Mesenteric fat pad (tissue), 1 donor: ENCODE results near the gene BRPF1. TPM values are rescaled to one million over a fixed set of nuclear protein-coding genes. Genes with fewer than 3 reads are reported as not detected.

Source experiments
- DNase-seq: peaks from one replicate; pipeline ENCODE4 v3.0.0-alpha.2; 2020; ENCODE audit warnings: low spot score
- total RNA-seq: library from RNA; stranded (reverse); fragmentation: NEBNext Ultra II Directional; extraction: Animal tissue kit (Norgen Biotek cat#: 25700); gene quantifications from one replicate; pipeline ENCODE4 v1.2.1, GENCODE V29; 2021
- donor health status: DM: yes; HTN: yes; CAD: no.

The BRPF1 gene
- total RNA-seq, 1 donor from 2014 or later = 18.7 TPM

- no peak for DNase-seq
Measured at GRCh38 chr3:9787714-9788113, 56.2 kb downstream of the BRPF1 start.

- no peak for DNase-seq
Measured at GRCh38 chr3:9791127-9791526, 59.6 kb downstream of the BRPF1 start.

DNA sequence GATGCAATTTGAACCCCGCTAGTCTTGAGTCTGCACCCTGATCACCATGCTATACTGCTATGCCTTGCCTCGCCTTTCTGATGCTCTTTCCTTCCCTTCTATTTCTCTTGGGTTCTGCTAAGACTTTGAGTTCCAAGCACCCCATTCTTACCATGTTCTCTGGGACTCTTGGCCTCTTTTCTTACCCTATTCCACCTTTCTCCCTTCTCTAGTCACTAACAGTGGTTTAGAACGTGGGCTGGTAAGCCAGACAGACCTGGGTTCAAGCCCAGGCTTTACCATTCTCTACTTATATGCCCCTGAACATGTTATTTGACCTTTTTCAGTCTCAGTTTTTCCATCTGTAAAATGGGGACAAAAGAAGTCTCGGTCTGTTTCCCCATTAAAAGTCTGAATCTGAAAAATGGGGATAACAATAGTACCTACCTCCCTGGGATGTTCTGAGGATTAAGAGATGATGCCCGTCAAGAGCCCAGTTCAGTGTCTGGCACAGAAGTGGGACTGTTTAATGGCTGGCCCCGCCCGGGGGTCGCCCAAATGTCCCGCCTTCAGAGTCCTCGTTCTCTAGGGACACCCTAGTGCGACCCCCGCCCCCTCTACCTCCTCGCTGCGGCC lies 60.4 kb downstream of the BRPF1 start:
- DNase-seq = no peak

DNA sequence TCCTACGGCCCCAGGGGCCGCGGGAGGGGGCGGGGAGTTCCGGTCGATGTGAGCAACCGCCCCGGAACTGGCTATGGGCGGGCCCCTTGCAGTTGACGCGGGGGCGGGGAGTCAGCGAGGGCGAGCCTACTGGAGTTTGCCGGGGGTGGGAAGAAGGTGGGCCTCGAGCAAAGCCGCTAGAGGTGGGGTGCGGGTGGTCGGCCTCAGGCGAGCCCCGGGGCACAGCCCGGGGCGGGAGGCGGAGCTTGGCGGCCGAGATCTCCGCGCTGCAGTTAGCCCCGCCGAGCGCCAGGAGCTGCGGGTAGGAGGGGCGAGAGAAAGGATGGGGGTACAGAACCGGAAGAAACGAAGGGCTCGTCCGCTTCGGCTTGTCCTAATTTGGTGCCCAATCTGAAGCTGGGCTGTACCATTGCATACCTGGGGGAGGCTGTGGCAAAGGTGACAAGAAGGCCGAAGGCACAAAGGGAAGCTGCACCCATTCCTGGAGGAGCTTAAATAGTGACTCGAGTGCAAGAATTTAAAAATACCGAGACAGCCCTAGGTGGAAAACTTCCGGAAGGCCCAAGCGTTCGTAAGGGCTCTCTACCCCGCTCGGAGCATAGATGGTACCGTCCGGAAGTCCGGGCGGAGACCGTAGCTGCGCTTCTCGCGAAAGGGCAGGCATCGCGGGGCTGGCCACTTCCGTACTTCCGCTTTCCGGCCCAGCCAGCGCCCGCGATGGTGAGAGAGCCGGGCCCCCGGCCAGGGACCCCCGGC lies 61.0 kb downstream of the BRPF1 start, which contains the start of the genes ARPC4 and TADA3:
ARPC4 (plus strand) TSS at position 678 of the 756 bp plus-strand sequence; CDS start at position 718, 40 bp downstream.
TADA3 (minus strand) TSS at position 69 of the 756 bp plus-strand sequence. CDS start 1,007 bp downstream, outside the sequence.
- peak; percentile 96 for DNase-seq

GRCh38 chr3:9793161-9793781 lies 61.7 kb downstream of the BRPF1 start:
- DNase-seq = peak; percentile 96

GRCh38 chr3:9794400-9794799 lies 62.9 kb downstream of the BRPF1 start:
- DNase-seq = no peak

DNA sequence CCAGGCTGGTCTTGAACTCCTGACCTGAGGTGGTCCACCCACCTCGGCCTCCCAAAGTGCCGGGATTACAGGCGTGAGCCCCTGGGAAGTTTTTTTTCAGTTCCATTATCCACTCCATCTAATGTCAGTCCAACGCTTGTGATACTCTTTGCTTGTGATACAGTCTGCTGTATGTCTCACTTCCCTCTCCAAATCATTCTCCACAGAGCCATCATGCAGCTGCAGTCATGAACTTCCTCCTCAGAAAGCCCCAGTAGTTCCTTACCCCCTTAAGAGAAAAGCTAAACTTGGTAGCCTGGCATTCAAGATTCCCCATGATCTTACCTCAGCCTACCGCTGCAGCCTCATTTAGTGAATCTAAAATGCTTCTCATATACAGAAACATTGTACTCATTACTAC lies 63.7 kb downstream of the BRPF1 start:
- no peak for DNase-seq

GRCh38 chr3:9797196-9797945 lies 65.8 kb downstream of the BRPF1 start:
- no peak for DNase-seq

Other genes with a start within 250 kb of the BRPF1 start
- gene LHFPL4, start 177.9 kb upstream of the BRPF1 start, total RNA-seq = not detected
- gene MTMR14, start 82.2 kb upstream of the BRPF1 start, total RNA-seq = 32.5 TPM
- gene CPNE9, start 27.9 kb upstream of the BRPF1 start, total RNA-seq = not detected
- gene OGG1, start 18.2 kb downstream of the BRPF1 start, total RNA-seq = 14.4 TPM
- gene CAMK1, start 38.2 kb downstream of the BRPF1 start, total RNA-seq = 98.6 TPM
- 40.4 TPM for gene TADA3, start 60.7 kb downstream of the BRPF1 start, total RNA-seq
- gene ARPC4, start 61.3 kb downstream of the BRPF1 start, total RNA-seq = 151 TPM
- gene TTLL3, start 78.5 kb downstream of the BRPF1 start, total RNA-seq = 31.0 TPM
- 25.6 TPM for gene RPUSD3, start 112.3 kb downstream of the BRPF1 start, total RNA-seq
- gene CIDEC, start 148.5 kb downstream of the BRPF1 start, total RNA-seq = 880 TPM
- gene JAGN1, start 158.9 kb downstream of the BRPF1 start, total RNA-seq = 49.8 TPM
- 20.2 TPM for gene IL17RE, start 171.1 kb downstream of the BRPF1 start, total RNA-seq
- gene IL17RC, start 185.4 kb downstream of the BRPF1 start, total RNA-seq = 28.8 TPM
- gene CRELD1, start 202.1 kb downstream of the BRPF1 start, total RNA-seq = 24.8 TPM
- 1.6 TPM for gene PRRT3, start 220.7 kb downstream of the BRPF1 start, total RNA-seq